Activated CD8-positive, alpha-beta T cell treated with anti-CD3 and anti-CD28 coated beads for 36 hours (primary cell): Measurements from ENCODE around the gene C11orf98. TPM values are rescaled to one million over a fixed set of nuclear protein-coding genes. Genes with fewer than 3 reads are reported as not detected.
A peak's percentile ranks its signal among the peaks of the same experiment; 100 is the strongest.
"Not testable (repeated sequence)": the region's sequence is repeated elsewhere in the genome, so short reads cannot be mapped to it uniquely, and the experiment has no call there.

Experiments used
- ATAC-seq: fragments of 200-7000 bp; cut with Tn5 transposase; one replicate; pipeline ENCODE4 v1.10.0; 2021; ENCODE audit warnings: mild to moderate bottlenecking, moderate library complexity
- CTCF ChIA-PET: fragments of 350-600 bp; sonication (Branson Sonifier 250); formaldehyde crosslinking; loops from one replicate; lab custom pipeline; 2021; ENCODE audit warnings: antibody characterized with exemption; lab: Charles Lee
- POLR2A ChIA-PET: fragments of 350-600 bp; sonication (Branson Sonifier 250); formaldehyde crosslinking; loops from one replicate; lab custom pipeline; 2021; ENCODE audit warnings: antibody characterized with exemption; lab: Charles Lee
- DNase-seq: peaks from one replicate; pipeline ENCODE4 v3.0.0-alpha.2; 2020
- H3K27ac Mint-ChIP-seq: one replicate; pipeline ENCODE4 v1.8.0; 2021; ENCODE audit warnings: mild to moderate bottlenecking, mixed read lengths
- H3K27me3 Mint-ChIP-seq: one replicate; pipeline ENCODE4 v1.8.0; 2021; ENCODE audit warnings: mixed read lengths
- H3K36me3 Mint-ChIP-seq: one replicate; pipeline ENCODE4 v1.8.0; 2021; ENCODE audit warnings: low read depth, mixed read lengths
- H3K4me1 Mint-ChIP-seq: one replicate; pipeline ENCODE4 v1.8.0; 2021; ENCODE audit warnings: low read depth, mixed read lengths
- H3K4me3 Mint-ChIP-seq: one replicate; pipeline ENCODE4 v1.8.0; 2021; ENCODE audit warnings: mild to moderate bottlenecking, moderate library complexity, mixed read lengths
- H3K9me3 Mint-ChIP-seq: one replicate; pipeline ENCODE4 v1.8.0; 2021; ENCODE audit warnings: mixed read lengths
- intact Hi-C: fragments of 100-400 bp; cut with micrococcal nuclease; formaldehyde crosslinking; loops from one replicate; pipeline ENCODE4 v1.10.0; 2022
- total RNA-seq, 2 experiments: library from RNA; stranded (reverse); gene quantifications; one replicate each; pipeline ENCODE4 v1.2.3, GENCODE V29; 2021
- TF ChIP-seq, protein P1 (sequence below): fragments of 200-600 bp; IDR thresholded peaks from one replicate; pipeline ENCODE4 v1.8.0; 2022; ENCODE audit warnings: antibody characterized with exemption, mild to moderate bottlenecking

Gene C11orf98
- total RNA-seq, 2 experiments from 2014 or later: 108 TPM

DNA sequence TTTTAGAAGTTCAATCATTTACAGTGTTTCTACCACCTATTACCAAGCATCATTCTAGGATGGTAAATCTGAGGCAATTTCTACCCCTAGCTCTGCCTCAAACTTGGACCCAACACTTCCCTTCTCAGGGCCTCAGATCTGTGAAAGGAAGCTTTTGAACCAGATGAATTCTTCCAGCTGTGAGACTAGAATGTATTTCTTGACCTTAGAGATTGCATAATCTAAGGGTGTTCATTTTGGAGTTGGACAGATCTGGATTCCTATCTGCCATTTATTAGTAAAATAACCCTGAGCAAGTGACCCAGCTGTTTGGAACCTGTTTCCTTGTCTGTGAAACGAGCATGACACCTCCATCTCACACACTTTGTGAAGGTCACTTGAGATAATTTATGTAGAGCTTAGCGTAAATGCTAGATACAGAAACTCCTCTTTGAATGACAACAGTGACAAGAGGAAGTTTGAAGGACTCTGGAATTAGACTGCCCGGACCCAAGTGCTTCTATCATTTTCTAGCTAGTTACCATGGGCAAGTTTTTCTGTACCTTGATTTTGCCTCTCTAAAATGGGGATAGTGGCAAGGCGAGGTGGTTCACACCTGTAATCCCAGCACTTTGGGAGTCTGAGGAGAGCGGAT, 8.1 kb downstream of the C11orf98 start:
- ATAC-seq: no peak

DNA sequence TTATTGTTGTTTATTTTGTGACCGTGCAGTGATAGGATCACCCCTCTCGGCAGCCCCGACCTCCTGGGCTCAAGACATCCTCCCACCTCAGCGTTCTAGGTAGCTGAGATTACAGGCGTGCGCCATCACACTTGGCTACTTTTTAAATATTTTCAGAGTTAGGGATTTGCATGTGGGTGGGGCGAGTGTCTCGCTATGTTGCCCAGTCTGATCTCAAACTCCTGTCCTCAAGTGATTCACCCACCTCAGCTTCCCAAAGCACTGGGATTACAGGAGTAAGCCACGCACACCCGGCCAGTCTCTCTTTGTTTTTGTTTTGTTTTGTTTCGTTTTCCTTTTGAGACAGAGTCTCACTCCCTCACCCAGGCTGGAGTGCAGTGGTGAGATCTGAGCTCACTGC, 10.7 kb downstream of the C11orf98 start:
- intact Hi-C loops: no loop called here
- ChIA-PET CTCF (interaction anchor here (1.3 to 2.2 kb wide), 3 partner anchors 31 to 43 kb away, joined by 3 to 10 read pairs (median 3); no protein-coding TSS in a partner anchor), POLR2A (interaction anchor here (0.6 to 5.6 kb wide), 9 partner anchors 8 to 117 kb away, joined by 3 to 108 read pairs (median 4); partner anchors contain the start of genes C11orf98, CSKMT, GANAB and LBHD1)
- Mint-ChIP-seq H3K27ac (peak overlapping the region; percentile 30), H3K4me1 (peaks cover 19% of the 10 kb centered on the region), H3K27me3 (no peaks in the 10 kb centered on the region), H3K4me3 (peak overlapping the region; percentile 47), H3K9me3 (no peaks in the 10 kb centered on the region), H3K36me3 (peaks cover 12% of the 10 kb centered on the region)
- DNase-seq: no peak
- TF ChIP-seq, protein P1, sequence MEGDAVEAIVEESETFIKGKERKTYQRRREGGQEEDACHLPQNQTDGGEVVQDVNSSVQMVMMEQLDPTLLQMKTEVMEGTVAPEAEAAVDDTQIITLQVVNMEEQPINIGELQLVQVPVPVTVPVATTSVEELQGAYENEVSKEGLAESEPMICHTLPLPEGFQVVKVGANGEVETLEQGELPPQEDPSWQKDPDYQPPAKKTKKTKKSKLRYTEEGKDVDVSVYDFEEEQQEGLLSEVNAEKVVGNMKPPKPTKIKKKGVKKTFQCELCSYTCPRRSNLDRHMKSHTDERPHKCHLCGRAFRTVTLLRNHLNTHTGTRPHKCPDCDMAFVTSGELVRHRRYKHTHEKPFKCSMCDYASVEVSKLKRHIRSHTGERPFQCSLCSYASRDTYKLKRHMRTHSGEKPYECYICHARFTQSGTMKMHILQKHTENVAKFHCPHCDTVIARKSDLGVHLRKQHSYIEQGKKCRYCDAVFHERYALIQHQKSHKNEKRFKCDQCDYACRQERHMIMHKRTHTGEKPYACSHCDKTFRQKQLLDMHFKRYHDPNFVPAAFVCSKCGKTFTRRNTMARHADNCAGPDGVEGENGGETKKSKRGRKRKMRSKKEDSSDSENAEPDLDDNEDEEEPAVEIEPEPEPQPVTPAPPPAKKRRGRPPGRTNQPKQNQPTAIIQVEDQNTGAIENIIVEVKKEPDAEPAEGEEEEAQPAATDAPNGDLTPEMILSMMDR: no peak
- ATAC-seq: no peak

More for the DNA sequence above, 8.1 kb downstream of the C11orf98 start:
- Mint-ChIP-seq H3K27ac (peak overlapping the region; percentile 14), H3K4me3 (no peak overlapping the region), H3K27me3 (no peaks in the 10 kb centered on the region), H3K36me3 (peaks cover 4% of the 10 kb centered on the region), H3K4me1 (peaks cover 14% of the 10 kb centered on the region), H3K9me3 (no peaks in the 10 kb centered on the region)
- TF ChIP-seq, protein P1: no peak
- POLR2A ChIA-PET: interaction anchor here (0.6 to 5.6 kb wide), 7 partner anchors 8 to 92 kb away, joined by 3 to 108 read pairs (median 4); partner anchors contain the start of genes C11orf98, CSKMT, LBHD1 and UQCC3
- intact Hi-C loops: no loop called here
- DNase-seq: no peak
- CTCF ChIA-PET: interaction anchor here (1.0 to 1.9 kb wide), 5 partner anchors 24 to 69 kb away, joined by 3 to 7 read pairs (median 5); no protein-coding TSS in a partner anchor

DNA sequence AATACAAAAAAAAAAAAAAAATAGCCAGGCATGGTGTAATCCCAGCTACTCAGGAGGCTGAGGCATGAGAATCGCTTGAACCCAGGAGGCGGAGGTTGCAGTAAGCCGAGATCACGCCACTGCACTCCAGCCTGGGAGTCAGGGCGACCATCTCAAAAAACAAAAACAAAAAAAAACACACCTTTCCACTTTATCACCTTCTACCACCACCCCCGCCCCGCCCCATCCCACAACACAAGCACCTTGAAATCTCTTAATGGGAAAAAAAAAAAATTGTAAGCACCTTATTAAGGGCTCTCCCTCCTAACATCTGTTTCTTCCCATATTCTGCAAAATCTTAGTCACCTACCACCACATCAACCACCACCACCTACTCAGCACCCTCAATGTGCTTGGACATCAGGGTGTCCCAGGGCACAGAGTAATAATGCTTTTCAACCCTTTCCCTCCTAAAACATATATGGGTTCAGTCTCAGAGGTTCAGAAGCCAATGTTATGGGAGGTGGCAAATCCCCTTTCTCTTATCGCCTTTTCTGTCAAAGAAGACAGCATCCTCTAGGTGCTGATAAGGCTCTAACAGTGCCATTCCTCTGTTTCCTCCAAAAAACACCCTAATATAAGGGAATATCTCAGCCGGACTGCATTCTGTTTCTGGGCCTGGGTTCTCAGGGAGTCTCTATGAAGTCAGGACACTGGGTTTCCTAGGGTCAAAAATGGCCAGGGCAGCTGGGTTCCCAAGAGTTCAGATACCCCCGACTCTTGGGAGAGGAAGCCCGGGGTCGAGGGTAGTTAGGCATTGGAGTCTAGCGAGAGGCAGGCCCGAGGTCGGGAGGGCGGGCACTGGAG, 12.6 kb downstream of the C11orf98 start:
- peak overlapping the region; percentile 95 for H3K27ac Mint-ChIP-seq
- ATAC-seq (peak; percentile 4), DNase-seq (peak; percentile 48)
- CTCF ChIA-PET: interaction anchor here (1.0 to 1.4 kb wide), 5 partner anchors 13 to 60 kb away, joined by 3 to 7 read pairs (median 5); partner anchors contain the start of genes C11orf98, CSKMT, MTA2 and TUT1
- no peaks in the 10 kb centered on the region for H3K9me3 Mint-ChIP-seq
- TF ChIP-seq, protein P1: no peak
- peaks cover 17% of the 10 kb centered on the region for H3K36me3 Mint-ChIP-seq
- intact Hi-C loops: no loop called here
- no peaks in the 10 kb centered on the region for H3K27me3 Mint-ChIP-seq
- peak overlapping the region; percentile 94 for H3K4me3 Mint-ChIP-seq
- POLR2A ChIA-PET: interaction anchor here (0.6 to 13.3 kb wide), 22 partner anchors 10 to 228 kb away, joined by 3 to 263 read pairs (median 4); partner anchors contain the start of genes B3GAT3, C11orf98, CSKMT and EML3
- H3K4me1 Mint-ChIP-seq: peaks cover 23% of the 10 kb centered on the region

DNA sequence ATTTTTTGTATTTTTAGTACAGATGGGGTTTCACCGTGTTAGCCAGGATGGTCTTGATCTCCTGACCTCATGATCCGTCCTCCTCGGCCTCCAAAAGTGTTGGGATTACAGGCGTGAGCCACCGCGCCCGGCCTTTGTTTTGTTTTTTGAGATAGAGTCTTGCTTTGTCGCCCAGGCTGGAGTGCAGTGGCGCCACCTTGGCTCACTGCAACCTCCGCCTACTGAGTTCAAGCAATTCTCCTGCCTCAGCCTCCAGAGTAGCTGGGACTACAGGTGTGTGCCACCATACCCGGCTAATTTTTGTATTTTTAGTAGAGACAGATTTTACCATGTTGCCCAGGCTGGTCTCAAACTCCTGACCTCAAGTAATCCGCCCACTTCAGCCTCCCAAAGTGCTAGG, 14.7 kb downstream of the C11orf98 start:
- ATAC-seq, H3K4me3 Mint-ChIP-seq, H3K27ac Mint-ChIP-seq, H3K27me3 Mint-ChIP-seq, H3K9me3 Mint-ChIP-seq, intact Hi-C loops, DNase-seq: not testable (repeated sequence)
- H3K4me1 Mint-ChIP-seq: peaks cover 29% of the 10 kb centered on the region
- ChIA-PET CTCF (interaction anchor here (0.9 to 2.0 kb wide), 3 partner anchors 14 to 190 kb away, joined by 3 to 11 read pairs (median 4); partner anchors contain the start of genes C11orf98 and CSKMT), POLR2A (interaction anchor here (1.3 to 13.3 kb wide), 4 partner anchors 20 to 59 kb away, joined by 6 to 263 read pairs (median 8); partner anchors contain the start of genes BSCL2, C11orf98, CSKMT and GNG3)
- peaks cover 23% of the 10 kb centered on the region for H3K36me3 Mint-ChIP-seq

DNA sequence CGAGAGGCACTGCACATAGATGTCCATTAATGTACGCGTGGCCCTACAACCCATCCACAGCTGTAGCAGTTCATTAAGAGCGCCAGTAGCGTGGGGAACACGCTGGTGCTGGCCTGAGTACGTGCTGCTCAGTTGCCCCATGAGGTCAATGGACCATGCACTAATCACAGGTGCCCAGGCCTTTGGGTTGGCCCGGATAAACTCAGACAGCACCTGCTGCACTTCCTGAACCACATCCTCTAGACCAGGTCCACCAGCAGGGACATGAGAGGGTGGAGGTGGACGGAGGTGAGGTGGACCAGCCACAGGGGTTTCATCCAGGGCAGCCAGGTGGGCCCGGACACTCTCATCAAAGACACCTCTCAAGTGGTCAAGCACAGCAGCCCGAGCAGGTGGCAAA, 15.5 kb downstream of the C11orf98 start:
- ATAC-seq (no peak), DNase-seq (no peak)
- Mint-ChIP-seq H3K27me3 (no peaks in the 10 kb centered on the region), H3K4me1 (peaks cover 32% of the 10 kb centered on the region), H3K27ac (no peak overlapping the region), H3K9me3 (no peaks in the 10 kb centered on the region), H3K4me3 (no peak overlapping the region), H3K36me3 (peaks cover 27% of the 10 kb centered on the region)
- CTCF ChIA-PET: interaction anchor here (1.1 to 2.0 kb wide), 4 partner anchors 14 to 45 kb away, joined by 3 to 11 read pairs (median 4); partner anchors contain the start of genes C11orf98, CSKMT and UQCC3
- intact Hi-C loops: loop anchor here (5.0 kb wide), 1 partner anchor 37 kb away; the partner anchor contains the start of genes EML3 and ROM1
- POLR2A ChIA-PET: interaction anchor here (1.8 to 13.3 kb wide), 5 partner anchors 8 to 59 kb away, joined by 5 to 263 read pairs (median 8); partner anchors contain the start of genes BSCL2, C11orf98, CSKMT and GNG3
- TF ChIP-seq, protein P1: no peak
